SU-DHL-6 (cell line): ENCODE results near the gene CLIP4.

Experiments used
- EZH2phosphoT487 ChIP-seq: fragments of 200-600 bp; sonication (generic), shearing (Covaris generic); conservative IDR thresholded peaks from 2 replicates; pipeline ENCODE4 v1.6.1; 2018; ENCODE audit warnings: mild to moderate bottlenecking, antibody characterized with exemption, low read length, moderate library complexity, mixed read lengths
- TF ChIP-seq, protein P1 (sequence below): fragments of 200-600 bp; sonication (generic); IDR thresholded peaks from one replicate; pipeline ENCODE4 v1.5.1; 2017; ENCODE audit warnings: antibody characterized with exemption, mild to moderate bottlenecking, low read length, moderate library complexity; ENCODE audit not compliant: insufficient read depth, poor library complexity, severe bottlenecking

DNA sequence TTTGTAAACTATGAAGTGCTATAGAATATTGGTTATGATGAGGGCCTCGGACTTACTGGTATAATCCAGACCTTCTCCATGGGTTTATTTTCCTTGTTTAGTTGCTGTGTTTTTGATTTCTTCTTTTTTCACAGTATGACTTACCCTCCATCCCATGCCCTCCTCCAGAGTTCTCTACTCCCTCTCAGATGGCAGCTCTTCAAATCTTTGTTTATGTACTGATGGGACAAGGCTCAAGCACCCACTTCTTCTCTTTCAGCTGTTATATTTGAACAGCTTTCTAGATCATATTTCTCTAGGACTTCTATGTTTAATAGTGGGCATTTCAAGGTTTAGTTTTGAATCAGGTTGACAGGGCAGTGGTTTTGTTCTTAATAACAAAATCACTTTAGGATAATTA is 43.9 kb downstream of the CLIP4 start:
- no peak for TF ChIP-seq EZH2phosphoT487
- TF ChIP-seq, protein P1, sequence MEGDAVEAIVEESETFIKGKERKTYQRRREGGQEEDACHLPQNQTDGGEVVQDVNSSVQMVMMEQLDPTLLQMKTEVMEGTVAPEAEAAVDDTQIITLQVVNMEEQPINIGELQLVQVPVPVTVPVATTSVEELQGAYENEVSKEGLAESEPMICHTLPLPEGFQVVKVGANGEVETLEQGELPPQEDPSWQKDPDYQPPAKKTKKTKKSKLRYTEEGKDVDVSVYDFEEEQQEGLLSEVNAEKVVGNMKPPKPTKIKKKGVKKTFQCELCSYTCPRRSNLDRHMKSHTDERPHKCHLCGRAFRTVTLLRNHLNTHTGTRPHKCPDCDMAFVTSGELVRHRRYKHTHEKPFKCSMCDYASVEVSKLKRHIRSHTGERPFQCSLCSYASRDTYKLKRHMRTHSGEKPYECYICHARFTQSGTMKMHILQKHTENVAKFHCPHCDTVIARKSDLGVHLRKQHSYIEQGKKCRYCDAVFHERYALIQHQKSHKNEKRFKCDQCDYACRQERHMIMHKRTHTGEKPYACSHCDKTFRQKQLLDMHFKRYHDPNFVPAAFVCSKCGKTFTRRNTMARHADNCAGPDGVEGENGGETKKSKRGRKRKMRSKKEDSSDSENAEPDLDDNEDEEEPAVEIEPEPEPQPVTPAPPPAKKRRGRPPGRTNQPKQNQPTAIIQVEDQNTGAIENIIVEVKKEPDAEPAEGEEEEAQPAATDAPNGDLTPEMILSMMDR: no peak
